ENCODE measurements around the gene TRIL. TPM values are rescaled to one million over a fixed set of nuclear protein-coding genes. Genes with fewer than 3 reads are reported as not detected.
A peak's percentile ranks its signal among the peaks of the same experiment; 100 is the strongest.

The TRIL gene, protein sequence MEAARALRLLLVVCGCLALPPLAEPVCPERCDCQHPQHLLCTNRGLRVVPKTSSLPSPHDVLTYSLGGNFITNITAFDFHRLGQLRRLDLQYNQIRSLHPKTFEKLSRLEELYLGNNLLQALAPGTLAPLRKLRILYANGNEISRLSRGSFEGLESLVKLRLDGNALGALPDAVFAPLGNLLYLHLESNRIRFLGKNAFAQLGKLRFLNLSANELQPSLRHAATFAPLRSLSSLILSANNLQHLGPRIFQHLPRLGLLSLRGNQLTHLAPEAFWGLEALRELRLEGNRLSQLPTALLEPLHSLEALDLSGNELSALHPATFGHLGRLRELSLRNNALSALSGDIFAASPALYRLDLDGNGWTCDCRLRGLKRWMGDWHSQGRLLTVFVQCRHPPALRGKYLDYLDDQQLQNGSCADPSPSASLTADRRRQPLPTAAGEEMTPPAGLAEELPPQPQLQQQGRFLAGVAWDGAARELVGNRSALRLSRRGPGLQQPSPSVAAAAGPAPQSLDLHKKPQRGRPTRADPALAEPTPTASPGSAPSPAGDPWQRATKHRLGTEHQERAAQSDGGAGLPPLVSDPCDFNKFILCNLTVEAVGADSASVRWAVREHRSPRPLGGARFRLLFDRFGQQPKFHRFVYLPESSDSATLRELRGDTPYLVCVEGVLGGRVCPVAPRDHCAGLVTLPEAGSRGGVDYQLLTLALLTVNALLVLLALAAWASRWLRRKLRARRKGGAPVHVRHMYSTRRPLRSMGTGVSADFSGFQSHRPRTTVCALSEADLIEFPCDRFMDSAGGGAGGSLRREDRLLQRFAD
- total RNA-seq (2022) = 0.44 and 0.47 TPM in 2 replicates
- percentile 40 among the genes with signal in this experiment for Bru-seq, nascent RNA
- percentile 15 among the genes with signal in this experiment for BruChase-seq, experiment 1, labeled RNA remaining after a 6-hour chase
- percentile 24 among the genes with signal in this experiment for BruChase-seq, experiment 2, labeled RNA remaining after a 2-hour chase
- long read RNA-seq, full-length matches to known transcripts = 2 of 2 reads
- long read RNA-seq, partial matches to known transcripts = 0 of 2 reads
- long read RNA-seq, other reads (novel, unspliced or antisense) = 0 of 2 reads

DNA sequence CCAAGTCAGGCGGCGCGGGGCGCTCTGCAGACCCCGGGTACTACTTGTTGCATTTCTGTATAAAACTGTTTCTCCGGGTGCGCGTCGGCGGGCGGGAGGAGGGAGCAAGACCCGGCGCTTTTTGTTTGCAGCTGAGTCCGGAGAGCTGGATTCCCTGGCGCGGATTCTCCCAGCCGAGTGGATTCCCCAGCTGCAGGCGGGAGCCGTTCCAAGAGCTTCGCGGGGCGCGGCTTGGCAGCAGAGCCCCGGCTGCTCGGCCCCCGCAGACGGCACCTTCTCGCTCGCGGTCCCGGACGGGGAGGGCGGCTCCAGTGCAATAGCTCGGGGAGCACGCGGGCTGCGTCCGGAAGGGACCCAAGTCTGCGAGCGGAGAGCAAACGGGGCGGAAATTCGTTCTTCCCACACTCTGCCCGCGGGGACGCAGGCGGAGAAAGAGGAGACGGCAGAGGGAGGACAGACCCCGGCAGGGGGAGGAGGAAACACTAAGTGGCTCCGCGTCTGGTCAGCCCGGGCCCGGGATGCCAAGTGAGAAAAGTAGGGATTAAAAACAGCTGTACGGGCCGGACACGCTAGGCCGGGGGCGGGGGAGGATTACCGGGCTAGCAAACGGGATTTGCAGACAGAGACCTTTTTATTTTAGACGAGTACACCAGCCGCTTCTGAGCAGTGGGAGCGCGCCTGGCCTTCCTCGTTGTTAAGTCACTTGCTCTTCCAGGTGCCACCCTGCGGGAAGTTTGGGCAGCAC is at the start of gene TRIL:
Gene TRIL (minus strand): TSS at position 96 of the 745 bp plus-strand sequence. CDS start 284 bp downstream, outside the sequence.
- intact Hi-C loops (cut with micrococcal nuclease; ENCODE audit: unreplicated experiment) = no loop called here
- no peak for DNase-seq
- BruUV-seq (replicated peaks) = no TSS peak
- H3K4me3 Mint-ChIP-seq (ENCODE audit: low read depth, unreplicated experiment) = peak within 1 kb of the TSS; percentile 93
- peaks cover 21% of the 10 kb centered on the region for H3K36me3 Mint-ChIP-seq (ENCODE audit: insufficient read depth, unreplicated experiment)
- no peak within 1 kb of the TSS for H3K27ac Mint-ChIP-seq (ENCODE audit: unreplicated experiment)
- no peaks in the 10 kb centered on the region for H3K27me3 Mint-ChIP-seq (ENCODE audit: unreplicated experiment)
- H3K4me1 Mint-ChIP-seq (ENCODE audit: low read depth, unreplicated experiment) = peaks cover 14% of the 10 kb centered on the region
- CTCF ChIA-PET = interaction anchor here (0.6 kb wide), 2 partner anchors 35 to 135 kb away, joined by 3 to 5 read pairs; no protein-coding TSS in a partner anchor
- H3K9me3 Mint-ChIP-seq (ENCODE audit: low read depth, unreplicated experiment) = no peaks in the 10 kb centered on the region
- TF ChIP-seq, protein P1, sequence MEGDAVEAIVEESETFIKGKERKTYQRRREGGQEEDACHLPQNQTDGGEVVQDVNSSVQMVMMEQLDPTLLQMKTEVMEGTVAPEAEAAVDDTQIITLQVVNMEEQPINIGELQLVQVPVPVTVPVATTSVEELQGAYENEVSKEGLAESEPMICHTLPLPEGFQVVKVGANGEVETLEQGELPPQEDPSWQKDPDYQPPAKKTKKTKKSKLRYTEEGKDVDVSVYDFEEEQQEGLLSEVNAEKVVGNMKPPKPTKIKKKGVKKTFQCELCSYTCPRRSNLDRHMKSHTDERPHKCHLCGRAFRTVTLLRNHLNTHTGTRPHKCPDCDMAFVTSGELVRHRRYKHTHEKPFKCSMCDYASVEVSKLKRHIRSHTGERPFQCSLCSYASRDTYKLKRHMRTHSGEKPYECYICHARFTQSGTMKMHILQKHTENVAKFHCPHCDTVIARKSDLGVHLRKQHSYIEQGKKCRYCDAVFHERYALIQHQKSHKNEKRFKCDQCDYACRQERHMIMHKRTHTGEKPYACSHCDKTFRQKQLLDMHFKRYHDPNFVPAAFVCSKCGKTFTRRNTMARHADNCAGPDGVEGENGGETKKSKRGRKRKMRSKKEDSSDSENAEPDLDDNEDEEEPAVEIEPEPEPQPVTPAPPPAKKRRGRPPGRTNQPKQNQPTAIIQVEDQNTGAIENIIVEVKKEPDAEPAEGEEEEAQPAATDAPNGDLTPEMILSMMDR (IDR thresholded peaks at IDR 0.05; ENCODE audit: unreplicated experiment) = no peak

GRCh38 chr7:29007127-29007526 is 49.0 kb upstream of the TRIL start:
- H3K27ac Mint-ChIP-seq (ENCODE audit: unreplicated experiment) = no peak overlapping the region
- DNase-seq = no peak
- TF ChIP-seq, protein P1 (IDR thresholded peaks at IDR 0.05; ENCODE audit: unreplicated experiment) = no peak
- intact Hi-C loops (cut with micrococcal nuclease; ENCODE audit: unreplicated experiment) = no loop called here
- H3K4me3 Mint-ChIP-seq (ENCODE audit: low read depth, unreplicated experiment) = no peak overlapping the region
- H3K9me3 Mint-ChIP-seq (ENCODE audit: low read depth, unreplicated experiment) = peaks cover 2% of the 10 kb centered on the region
- no TSS peak for BruUV-seq (replicated peaks)
- CTCF ChIA-PET = no interaction called here
- no peaks in the 10 kb centered on the region for H3K27me3 Mint-ChIP-seq (ENCODE audit: unreplicated experiment)
- H3K4me1 Mint-ChIP-seq (ENCODE audit: low read depth, unreplicated experiment) = no peaks in the 10 kb centered on the region
- no peaks in the 10 kb centered on the region for H3K36me3 Mint-ChIP-seq (ENCODE audit: insufficient read depth, unreplicated experiment)

GRCh38 chr7:29005829-29006228 is 47.7 kb upstream of the TRIL start:
- TF ChIP-seq, protein P1 (IDR thresholded peaks at IDR 0.05; ENCODE audit: unreplicated experiment) = no peak
- H3K4me3 Mint-ChIP-seq (ENCODE audit: low read depth, unreplicated experiment) = no peak overlapping the region
- H3K27me3 Mint-ChIP-seq (ENCODE audit: unreplicated experiment) = peaks cover 6% of the 10 kb centered on the region
- H3K9me3 Mint-ChIP-seq (ENCODE audit: low read depth, unreplicated experiment) = peaks cover 2% of the 10 kb centered on the region
- H3K4me1 Mint-ChIP-seq (ENCODE audit: low read depth, unreplicated experiment) = no peaks in the 10 kb centered on the region
- intact Hi-C loops (cut with micrococcal nuclease; ENCODE audit: unreplicated experiment) = no loop called here
- no TSS peak for BruUV-seq (replicated peaks)
- DNase-seq = no peak
- CTCF ChIA-PET = no interaction called here
- H3K27ac Mint-ChIP-seq (ENCODE audit: unreplicated experiment) = no peak overlapping the region
- H3K36me3 Mint-ChIP-seq (ENCODE audit: insufficient read depth, unreplicated experiment) = no peaks in the 10 kb centered on the region

DNA sequence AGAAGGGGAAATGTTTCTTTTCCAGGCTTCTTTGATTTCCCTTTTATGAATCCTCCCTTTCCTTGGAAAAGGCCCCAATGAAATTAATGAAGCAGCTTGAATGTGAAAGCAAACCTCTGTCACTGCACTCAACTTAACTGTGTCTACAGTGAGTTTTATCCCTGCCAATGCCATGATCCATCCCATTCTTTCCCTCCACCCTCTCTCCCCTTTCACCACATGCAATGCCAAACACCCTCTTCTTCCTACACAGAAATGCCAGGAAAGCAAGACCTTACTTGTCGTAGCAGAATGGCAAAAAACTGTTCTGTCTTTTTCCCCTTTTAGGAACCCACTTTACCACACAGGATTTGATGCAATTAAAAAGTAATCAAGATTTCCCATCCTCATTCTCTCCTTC is 47.3 kb upstream of the TRIL start:
- TF ChIP-seq, protein P1 (IDR thresholded peaks at IDR 0.05; ENCODE audit: unreplicated experiment) = no peak
- Mint-ChIP-seq H3K27ac (ENCODE audit: unreplicated experiment) (no peak overlapping the region), H3K36me3 (ENCODE audit: insufficient read depth, unreplicated experiment) (no peaks in the 10 kb centered on the region), H3K27me3 (ENCODE audit: unreplicated experiment) (peaks cover 10% of the 10 kb centered on the region), H3K4me1 (ENCODE audit: low read depth, unreplicated experiment) (no peaks in the 10 kb centered on the region), H3K9me3 (ENCODE audit: low read depth, unreplicated experiment) (peaks cover 2% of the 10 kb centered on the region), H3K4me3 (ENCODE audit: low read depth, unreplicated experiment) (no peak overlapping the region)
- CTCF ChIA-PET = no interaction called here
- DNase-seq = no peak
- intact Hi-C loops (cut with micrococcal nuclease; ENCODE audit: unreplicated experiment) = no loop called here
- BruUV-seq (replicated peaks) = no TSS peak
